SH-SY5Y (cell line): ENCODE results near the gene MICAL2.

ENCODE experiments used
- GATA2 ChIP-seq: IDR thresholded peaks from 2 replicates; pipeline ENCODE4 v1.6.1; 2011; ENCODE audit warnings: mild to moderate bottlenecking, low read depth, low read length
- GATA3 ChIP-seq: IDR thresholded peaks from 2 replicates; pipeline ENCODE4 v1.6.1; 2011; ENCODE audit warnings: low read depth, mild to moderate bottlenecking, low read length, moderate library complexity

GRCh38 chr11:12092714-12093113 lies 17.7 kb upstream of the MICAL2 start:
- TF ChIP-seq GATA2, result no peak
- no peak for TF ChIP-seq GATA3
